ENCODE measurements around the gene SSH2.

DNA sequence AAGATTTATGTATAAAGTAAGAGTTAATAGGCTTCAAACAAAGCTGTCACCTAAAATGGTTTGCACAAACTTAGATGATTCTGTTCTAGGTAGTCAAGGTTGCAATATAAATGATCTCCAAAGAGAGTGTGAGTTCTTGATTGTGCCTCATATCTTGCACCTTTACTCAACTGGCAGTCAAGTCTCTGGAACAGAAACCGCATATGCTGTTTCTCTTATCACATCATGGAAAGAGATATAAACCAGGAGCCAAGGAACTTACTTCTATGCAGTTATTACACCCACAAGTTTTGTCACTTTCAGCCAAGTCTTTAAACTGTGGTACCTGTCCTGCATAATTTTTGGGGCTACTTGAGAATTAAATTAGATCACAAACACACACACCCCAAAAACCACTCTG lies 5.2 kb downstream of the SSH2 start:
- TF ChIP-seq, protein P1, sequence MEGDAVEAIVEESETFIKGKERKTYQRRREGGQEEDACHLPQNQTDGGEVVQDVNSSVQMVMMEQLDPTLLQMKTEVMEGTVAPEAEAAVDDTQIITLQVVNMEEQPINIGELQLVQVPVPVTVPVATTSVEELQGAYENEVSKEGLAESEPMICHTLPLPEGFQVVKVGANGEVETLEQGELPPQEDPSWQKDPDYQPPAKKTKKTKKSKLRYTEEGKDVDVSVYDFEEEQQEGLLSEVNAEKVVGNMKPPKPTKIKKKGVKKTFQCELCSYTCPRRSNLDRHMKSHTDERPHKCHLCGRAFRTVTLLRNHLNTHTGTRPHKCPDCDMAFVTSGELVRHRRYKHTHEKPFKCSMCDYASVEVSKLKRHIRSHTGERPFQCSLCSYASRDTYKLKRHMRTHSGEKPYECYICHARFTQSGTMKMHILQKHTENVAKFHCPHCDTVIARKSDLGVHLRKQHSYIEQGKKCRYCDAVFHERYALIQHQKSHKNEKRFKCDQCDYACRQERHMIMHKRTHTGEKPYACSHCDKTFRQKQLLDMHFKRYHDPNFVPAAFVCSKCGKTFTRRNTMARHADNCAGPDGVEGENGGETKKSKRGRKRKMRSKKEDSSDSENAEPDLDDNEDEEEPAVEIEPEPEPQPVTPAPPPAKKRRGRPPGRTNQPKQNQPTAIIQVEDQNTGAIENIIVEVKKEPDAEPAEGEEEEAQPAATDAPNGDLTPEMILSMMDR (conservative IDR thresholded peaks at IDR 0.05; ENCODE audit: low read depth, low read length): no peak
- TF ChIP-seq EZH2 (IDR thresholded peaks at IDR 0.05; ENCODE audit: low read length, unreplicated experiment) (no peak), EZH2phosphoT487 (IDR thresholded peaks at IDR 0.05; ENCODE audit: borderline replicate concordance, low read length) (no peak)

Measured in PC-3 (cell line).